Neural cell (in vitro differentiated cells): ENCODE measurements around the gene SAMD4A. TPM values are rescaled to one million over a fixed set of nuclear protein-coding genes. Genes with fewer than 3 reads are reported as not detected.

Experiments used
- H2AFZ ChIP-seq: fragments of 200-600, 300-800 bp; sonication (generic), shearing (Covaris generic); 2 replicates; pipeline ENCODE4 v1.6.0; 2014; ENCODE audit warnings: low read depth, mild to moderate bottlenecking, antibody characterized with exemption, low read length, moderate library complexity
- H3F3A ChIP-seq: fragments of 200-600 bp; shearing (Covaris generic); 2 replicates; pipeline ENCODE4 v1.6.1; 2016; ENCODE audit warnings: mild to moderate bottlenecking, moderate library complexity, mixed read lengths, antibody characterized with exemption, low read length; ENCODE audit not compliant: insufficient read depth, poor library complexity, severe bottlenecking
- H3K27ac ChIP-seq: fragments of 200-600, 300-800 bp; sonication (generic), shearing (Covaris generic); 2 replicates; pipeline ENCODE4 v1.5.1; 2014; ENCODE audit warnings: mild to moderate bottlenecking, low read length, moderate library complexity
- H3K27me3 ChIP-seq: fragments of 300-800, 200-600 bp; sonication (generic), shearing (Covaris generic); 2 replicates; pipeline ENCODE4 v1.6.0; 2014; ENCODE audit warnings: mild to moderate bottlenecking, low read depth, low read length, moderate library complexity; ENCODE audit not compliant: insufficient read depth
- H3K36me3 ChIP-seq: fragments of 300-800, 200-600 bp; sonication (generic), shearing (Covaris generic); 2 replicates; pipeline ENCODE4 v1.5.1; 2014; ENCODE audit warnings: mild to moderate bottlenecking, antibody characterized with exemption, low read length, moderate library complexity; ENCODE audit not compliant: insufficient read depth
- H3K4me2 ChIP-seq: fragments of 300-800, 200-600 bp; sonication (generic), shearing (Covaris generic); 2 replicates; pipeline ENCODE4 v1.6.0; 2014; ENCODE audit warnings: mild to moderate bottlenecking, low read length
- H3K4me3 ChIP-seq: fragments of 300-800, 200-600 bp; sonication (generic), shearing (Covaris generic); 2 replicates; pipeline ENCODE4 v1.5.1; 2014; ENCODE audit warnings: mild to moderate bottlenecking, low read length, moderate library complexity
- H3K79me2 ChIP-seq: fragments of 200-600 bp; shearing (Covaris generic); replicated peaks from 2 replicates; pipeline ENCODE4 v1.6.0; 2014; ENCODE audit warnings: mild to moderate bottlenecking, low read length, moderate library complexity; ENCODE audit not compliant: insufficient read depth
- H3K9ac ChIP-seq: fragments of 300-800, 200-600 bp; sonication (generic), shearing (Covaris generic); 2 replicates; pipeline ENCODE4 v1.6.1; 2016; ENCODE audit warnings: mild to moderate bottlenecking, low read length, mixed read lengths
- H3K9me2 ChIP-seq: fragments of 200-600 bp; shearing (Covaris generic); 2 replicates; pipeline ENCODE4 v1.6.1; 2016; ENCODE audit warnings: mild to moderate bottlenecking, low read length, mixed read lengths; ENCODE audit not compliant: insufficient read depth
- H3K9me3 ChIP-seq: fragments of 200-600, 300-800 bp; sonication (generic), shearing (Covaris generic); 2 replicates; pipeline ENCODE4 v1.6.1; 2016; ENCODE audit warnings: mild to moderate bottlenecking, mixed run types, low read length, moderate library complexity, mixed read lengths
- H4K20me1 ChIP-seq: fragments of 200-600 bp; shearing (Covaris generic); 2 replicates; pipeline ENCODE4 v1.6.1; 2016; ENCODE audit warnings: mild to moderate bottlenecking, mixed run types; ENCODE audit not compliant: insufficient read depth
- CTCF ChIP-seq: fragments of 450-650 bp; IDR thresholded peaks from 2 replicates; pipeline ENCODE4 v1.5.1; 2014; ENCODE audit warnings: antibody characterized with exemption, mild to moderate bottlenecking, moderate library complexity; ENCODE audit not compliant: poor library complexity, severe bottlenecking
- EP300 ChIP-seq: fragments of 450-650 bp; conservative IDR thresholded peaks from 2 replicates; pipeline ENCODE4 v1.6.1; 2014; ENCODE audit warnings: antibody characterized with exemption, mild to moderate bottlenecking, moderate library complexity; ENCODE audit not compliant: poor library complexity, severe bottlenecking
- EZH2 ChIP-seq: fragments of 200-600, 300-800 bp; shearing (Covaris generic), sonication (generic); IDR thresholded peaks from 2 replicates; pipeline ENCODE4 v1.6.1; 2014; ENCODE audit warnings: antibody characterized with exemption, low read length, borderline replicate concordance, mild to moderate bottlenecking; ENCODE audit not compliant: insufficient read depth, poor library complexity, severe bottlenecking
- MXI1 ChIP-seq: fragments of 450-650 bp; conservative IDR thresholded peaks from 2 replicates; pipeline ENCODE4 v1.6.1; 2014; ENCODE audit warnings: antibody characterized with exemption, mild to moderate bottlenecking; ENCODE audit not compliant: poor library complexity, severe bottlenecking
- POLR2AphosphoS5 ChIP-seq: IDR thresholded peaks from 2 replicates; pipeline ENCODE4 v1.6.1; 2012
- RAD21 ChIP-seq: fragments of 450-650 bp; conservative IDR thresholded peaks from 2 replicates; pipeline ENCODE4 v1.6.1; 2014; ENCODE audit warnings: antibody characterized with exemption, mild to moderate bottlenecking, moderate library complexity
- REST ChIP-seq: IDR thresholded peaks from 2 replicates; pipeline ENCODE4 v1.6.1; 2012; ENCODE audit warnings: borderline replicate concordance
- SMC3 ChIP-seq: fragments of 450-650 bp; conservative IDR thresholded peaks from 2 replicates; pipeline ENCODE4 v1.6.1; 2014; ENCODE audit warnings: antibody characterized with exemption, mild to moderate bottlenecking, moderate library complexity; ENCODE audit not compliant: poor library complexity
- TAF1 ChIP-seq: IDR thresholded peaks from 2 replicates; pipeline ENCODE4 v1.6.1; 2012; ENCODE audit warnings: low read depth
- polyA plus RNA-seq: library from polyadenylated mRNA; depleted of rRNA; stranded (reverse); fragments of >200 nt; gene quantifications from 2 replicates; pipeline ENCODE4 v1.2.3, GENCODE V29; 2014

SAMD4A gene
- polyA plus RNA-seq, 1 donor from 2014 or later: 1.0 TPM

GRCh38 chr14:54570631-54571415, 3.9 kb downstream of the SAMD4A start:
- Histone ChIP-seq H3K4me2 (no peak overlapping the region), H3K9me3 (no peaks in the 10 kb centered on the region), H3K9me2 (no peaks in the 10 kb centered on the region), H3K27ac (no peak overlapping the region), H3K27me3 (peaks cover 12% of the 10 kb centered on the region), H3K4me3 (no peak overlapping the region), H3K9ac (no peak overlapping the region), H3K79me2 (no peaks in the 10 kb centered on the region), H2AFZ (no peak overlapping the region), H3K36me3 (no peaks in the 10 kb centered on the region), H4K20me1 (no peaks in the 10 kb centered on the region), H3F3A (no peaks in the 10 kb centered on the region)
- TF ChIP-seq REST (no peak), MXI1 (no peak), EZH2 (no peak)

GRCh38 chr14:54572316-54572715, 5.4 kb downstream of the SAMD4A start:
- no peaks in the 10 kb centered on the region for H3K9me3 ChIP-seq
- H3K9ac ChIP-seq: no peak overlapping the region
- no peak overlapping the region for H3K4me2 ChIP-seq
- no peak overlapping the region for H3K27ac ChIP-seq
- TF ChIP-seq SMC3: peak; percentile 56
- no peak for TF ChIP-seq POLR2AphosphoS5
- no peak for TF ChIP-seq MXI1
- TF ChIP-seq RAD21: peak; percentile 56
- TF ChIP-seq TAF1: no peak
- TF ChIP-seq CTCF: peak; percentile 52
- TF ChIP-seq REST: no peak
- no peak for TF ChIP-seq EZH2
- no peak for TF ChIP-seq EP300
- no peaks in the 10 kb centered on the region for H4K20me1 ChIP-seq
- H3K36me3 ChIP-seq: no peaks in the 10 kb centered on the region
- no peak overlapping the region for H3K4me3 ChIP-seq
- no peaks in the 10 kb centered on the region for H3K79me2 ChIP-seq
- no peaks in the 10 kb centered on the region for H3F3A ChIP-seq
- H3K27me3 ChIP-seq: peaks cover 8% of the 10 kb centered on the region
- no peaks in the 10 kb centered on the region for H3K9me2 ChIP-seq
- no peak overlapping the region for H2AFZ ChIP-seq
